HUDEP-2 (cell line): Measurements from ENCODE around the gene TRAPPC2L.

ENCODE experiments used
- DNase-seq, 76 experiments: peaks; one replicate each; lab custom pipeline; 2025; ENCODE audit not compliant: unreplicated experiment in 76 of 76; lab: John Stamatoyannopoulos, UW

The TRAPPC2L gene

GRCh38 chr16:88874938-88875599, 18.1 kb downstream of the TRAPPC2L start:
- DNase-seq = no peak

GRCh38 chr16:88875703-88876234, 18.8 kb downstream of the TRAPPC2L start:
- DNase-seq = no peak

GRCh38 chr16:88876942-88877526, 20.1 kb downstream of the TRAPPC2L start:
- no peak for DNase-seq

GRCh38 chr16:88877564-88878289, 20.8 kb downstream of the TRAPPC2L start:
- DNase-seq = no peak

GRCh38 chr16:88878356-88878755, 21.4 kb downstream of the TRAPPC2L start:
- no peak for DNase-seq

GRCh38 chr16:88878967-88879787, 22.2 kb downstream of the TRAPPC2L start:
- DNase-seq = no peak

GRCh38 chr16:88879788-88880055, 22.8 kb downstream of the TRAPPC2L start:
- no peak for DNase-seq

GRCh38 chr16:88880226-88881006, 23.5 kb downstream of the TRAPPC2L start:
- no peak for DNase-seq

- no peak for DNase-seq
Observed at GRCh38 chr16:88881007-88881615, 24.2 kb downstream of the TRAPPC2L start.

GRCh38 chr16:88881675-88882357, 24.9 kb downstream of the TRAPPC2L start:
- no peak for DNase-seq

GRCh38 chr16:88882358-88883030, 25.6 kb downstream of the TRAPPC2L start:
- DNase-seq = peak in 72 of 76 experiments; percentile 4 to 89 (median 80)

- DNase-seq = no peak
Observed at GRCh38 chr16:88883117-88883895, 26.4 kb downstream of the TRAPPC2L start.

GRCh38 chr16:88883946-88884345, 27.0 kb downstream of the TRAPPC2L start:
- no peak for DNase-seq

- DNase-seq = no peak
Observed at GRCh38 chr16:88884569-88885271, 27.8 kb downstream of the TRAPPC2L start.

- DNase-seq = no peak
Observed at GRCh38 chr16:88885693-88886280, 28.9 kb downstream of the TRAPPC2L start.

- no peak for DNase-seq
Observed at GRCh38 chr16:88886420-88886844, 29.5 kb downstream of the TRAPPC2L start.
